Naive B cell (primary cell): Measurements from ENCODE around the gene MTMR11. TPM values are rescaled to one million over a fixed set of nuclear protein-coding genes. Genes with fewer than 3 reads are reported as not detected.

Experiments used
- ATAC-seq, 2 donors: fragments of 150-1000 bp; cut with Tn5 transposase; 2 replicates each; pipeline ENCODE4 v1.10.0; 2021; ENCODE audit warnings: low read depth in 2 of 2, mild to moderate bottlenecking in 2 of 2, moderate library complexity in 2 of 2
- DNase-seq: peaks from one replicate; pipeline ENCODE4 v3.0.0; 2022
- H3K27ac Mint-ChIP-seq, 6 donors: one replicate each; pipeline ENCODE4 v1.8.0; 2020 to 2022; ENCODE audit warnings: mild to moderate bottlenecking in 6 of 6, mixed read lengths in 6 of 6, moderate library complexity in 5 of 6, inconsistent platforms in 2 of 6
- H3K27me3 Mint-ChIP-seq, 3 donors: one replicate each; pipeline ENCODE4 v1.8.0; 2021 to 2022; ENCODE audit warnings: mixed read lengths in 3 of 3, mild to moderate bottlenecking in 1 of 3
- H3K36me3 Mint-ChIP-seq, 2 donors: one replicate each; pipeline ENCODE4 v1.8.0; 2020 to 2022; ENCODE audit warnings: mixed read lengths in 2 of 2, inconsistent platforms in 1 of 2, mild to moderate bottlenecking in 1 of 2
- H3K4me1 Mint-ChIP-seq, 3 donors: one replicate each; pipeline ENCODE4 v1.8.0; 2020 to 2022; ENCODE audit warnings: mixed read lengths in 3 of 3, inconsistent platforms in 1 of 3, mild to moderate bottlenecking in 1 of 3, moderate library complexity in 1 of 3
- H3K4me3 Mint-ChIP-seq, 8 donors: one replicate each; pipeline ENCODE4 v1.8.0; 2020 to 2022; ENCODE audit warnings: mild to moderate bottlenecking in 8 of 8, mixed read lengths in 8 of 8, moderate library complexity in 8 of 8, inconsistent platforms in 2 of 8
- H3K9me3 Mint-ChIP-seq, 7 donors: one replicate each; pipeline ENCODE4 v1.8.0; 2020 to 2022; ENCODE audit warnings: mixed read lengths in 7 of 7, mild to moderate bottlenecking in 5 of 7, inconsistent platforms in 2 of 7, moderate library complexity in 1 of 7
- polyA plus RNA-seq, 6 donors: library from polyadenylated mRNA; unstranded; fragments of 300-500 nt; fragmentation: Illumina TruSeq; gene quantifications; one replicate each; pipeline ENCODE4 v1.2.3, GENCODE V29; 2021; ENCODE audit warnings: low read depth in 6 of 6

MTMR11 gene
- polyA plus RNA-seq, 6 donors from 2014 or later: 0.45 TPM; not detected in 5

- H3K4me1 Mint-ChIP-seq: peaks cover 14 to 26% (median 21%) of the 10 kb centered on the region in 3 donors
- H3K4me3 Mint-ChIP-seq: peak overlapping the region in 1 of 8 donors; percentile 71
- peaks cover 6 to 23% of the 10 kb centered on the region in 2 donors for H3K36me3 Mint-ChIP-seq
- ATAC-seq: no peak
- peaks cover 0 to 13% (median 0%) of the 10 kb centered on the region in 7 donors for H3K9me3 Mint-ChIP-seq
- H3K27ac Mint-ChIP-seq: peak overlapping the region in 3 of 6 donors; percentile 40 to 84 (median 72)
- no peak for DNase-seq
- peaks cover 33 to 51% (median 41%) of the 10 kb centered on the region in 3 donors for H3K27me3 Mint-ChIP-seq
Observed at GRCh38 chr1:149931212-149931790, 5.4 kb downstream of the MTMR11 start.

DNA sequence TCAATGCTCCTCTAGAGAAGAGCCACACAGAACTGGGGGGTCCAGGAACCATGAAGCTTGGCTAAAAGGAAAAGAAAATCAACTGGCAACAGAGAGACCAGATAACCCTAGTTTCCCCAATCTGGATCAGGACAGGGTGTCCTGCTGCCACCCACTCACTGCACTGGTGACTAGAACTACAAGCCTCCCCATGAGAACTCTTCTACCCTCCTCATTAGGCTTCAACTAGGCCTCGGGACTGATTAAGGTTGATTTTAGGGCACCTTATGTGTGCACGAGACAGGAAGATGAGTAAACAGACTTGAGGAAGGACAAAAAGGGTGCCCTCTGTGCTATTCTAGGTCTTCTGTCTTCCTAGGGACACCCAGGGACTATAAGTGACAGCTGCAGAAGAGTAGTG, 6.8 kb downstream of the MTMR11 start:
- H3K4me3 Mint-ChIP-seq: peak overlapping the region in 1 of 8 donors; percentile 61
- ATAC-seq (no peak), DNase-seq (no peak)
- H3K9me3 Mint-ChIP-seq: peaks cover 0 to 13% (median 0%) of the 10 kb centered on the region in 7 donors
- peak overlapping the region in 1 of 6 donors; percentile 47 for H3K27ac Mint-ChIP-seq
- H3K4me1 Mint-ChIP-seq: peaks cover 28 to 36% (median 35%) of the 10 kb centered on the region in 3 donors
- H3K36me3 Mint-ChIP-seq: peaks cover 13 to 38% of the 10 kb centered on the region in 2 donors
- H3K27me3 Mint-ChIP-seq: peaks cover 26 to 40% (median 30%) of the 10 kb centered on the region in 3 donors

- ATAC-seq (no peak), DNase-seq (no peak)
- H3K4me3 Mint-ChIP-seq: peak overlapping the region; percentile 88 to 98 (median 97)
- peaks cover 16 to 26% (median 19%) of the 10 kb centered on the region in 3 donors for H3K27me3 Mint-ChIP-seq
- peaks cover 25 to 53% of the 10 kb centered on the region in 2 donors for H3K36me3 Mint-ChIP-seq
- peaks cover 39 to 46% (median 40%) of the 10 kb centered on the region in 3 donors for H3K4me1 Mint-ChIP-seq
- peak overlapping the region; percentile 90 to 99 (median 98) for H3K27ac Mint-ChIP-seq
- peaks cover 0 to 13% (median 0%) of the 10 kb centered on the region in 7 donors for H3K9me3 Mint-ChIP-seq
Observed at GRCh38 chr1:149928401-149928724, 8.3 kb downstream of the MTMR11 start.

DNA sequence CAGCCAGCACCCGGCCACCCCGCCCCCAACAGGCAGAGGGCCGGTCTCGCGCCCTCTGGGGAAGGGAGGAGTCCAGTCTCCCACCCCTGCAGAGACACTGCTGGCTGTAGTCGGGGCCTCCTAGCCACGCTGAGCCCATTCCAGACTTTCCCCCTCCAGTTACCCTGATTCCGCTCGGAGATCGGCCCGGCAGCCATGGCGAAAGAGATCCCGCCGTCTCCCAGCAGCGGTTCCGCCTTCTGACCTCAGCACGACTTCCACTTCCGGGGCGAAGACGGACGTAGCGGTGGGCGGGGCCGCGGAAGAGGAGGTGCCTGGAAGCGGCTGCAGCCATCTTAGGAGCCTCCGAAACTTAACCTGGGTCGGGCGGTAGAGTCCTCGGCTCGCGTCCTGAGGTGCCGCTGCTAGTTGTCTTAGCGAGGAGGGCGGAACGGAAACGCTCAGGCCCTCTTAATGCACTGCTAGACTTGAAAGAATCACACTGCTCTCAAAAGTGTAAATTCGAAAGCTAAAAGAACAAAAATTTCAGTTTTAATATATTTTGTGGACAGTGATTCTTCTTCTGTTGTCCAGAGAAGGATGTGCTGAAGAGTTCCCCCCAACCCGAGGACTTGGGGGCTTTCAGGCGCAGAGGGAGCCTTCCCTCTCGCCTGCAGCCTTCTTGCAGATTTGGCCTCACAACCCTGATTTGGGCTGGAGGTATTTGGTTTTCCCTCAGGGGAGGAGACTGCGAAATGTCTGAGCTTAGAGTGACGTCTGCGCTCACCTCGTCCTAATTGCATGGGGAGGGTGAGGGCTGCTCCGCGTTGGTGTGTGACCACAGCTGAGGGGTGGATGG, 8.9 kb downstream of the MTMR11 start, which contains the start of gene SF3B4:
SF3B4 (minus strand) TSS at position 241 of the 838 bp plus-strand sequence; CDS start at position 197, 44 bp downstream.
- H3K27ac Mint-ChIP-seq: peak within 1 kb of the TSS; percentile 90 to 99 (median 98)
- H3K27me3 Mint-ChIP-seq: peaks cover 15 to 22% (median 16%) of the 10 kb centered on the region in 3 donors
- ATAC-seq: peak; percentile 95 to 96
- peaks cover 39 to 49% (median 40%) of the 10 kb centered on the region in 3 donors for H3K4me1 Mint-ChIP-seq
- DNase-seq: peak; percentile 93
- peaks cover 0 to 13% (median 0%) of the 10 kb centered on the region in 7 donors for H3K9me3 Mint-ChIP-seq
- peak within 1 kb of the TSS; percentile 88 to 98 (median 97) for H3K4me3 Mint-ChIP-seq
- H3K36me3 Mint-ChIP-seq: peaks cover 30 to 59% of the 10 kb centered on the region in 2 donors

- no peak for DNase-seq
Observed at GRCh38 chr1:149927056-149927562, 9.6 kb downstream of the MTMR11 start.

DNA sequence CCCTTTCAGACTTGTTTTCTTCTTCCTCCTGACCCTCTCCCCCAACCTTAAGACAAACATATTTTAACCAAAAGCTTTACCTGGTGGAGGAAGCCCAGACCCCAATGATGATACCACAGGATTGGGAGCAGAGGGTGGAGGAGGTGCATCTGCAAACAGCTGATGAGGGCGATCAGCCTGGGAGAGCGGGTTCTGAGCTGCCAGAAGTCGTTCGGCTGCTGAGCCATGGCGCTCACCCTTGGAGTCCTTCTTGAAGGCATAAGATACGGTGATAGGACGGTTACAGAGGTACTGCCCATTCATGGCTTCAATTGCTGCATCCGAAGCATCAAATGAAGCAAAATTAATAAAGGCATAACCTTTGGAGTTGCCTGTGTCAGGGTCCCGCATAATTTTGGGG, 10.4 kb downstream of the MTMR11 start:
- Mint-ChIP-seq H3K36me3 (peaks cover 24 to 53% of the 10 kb centered on the region in 2 donors), H3K27ac (peak overlapping the region in 3 of 6 donors; percentile 17 to 91 (median 20)), H3K9me3 (peaks cover 0 to 2% (median 0%) of the 10 kb centered on the region in 7 donors), H3K27me3 (peaks cover 4 to 10% (median 5%) of the 10 kb centered on the region in 3 donors), H3K4me1 (peaks cover 39 to 40% (median 40%) of the 10 kb centered on the region in 3 donors), H3K4me3 (peak overlapping the region; percentile 41 to 98 (median 96))
- no peak for DNase-seq
- ATAC-seq: no peak

More at GRCh38 chr1:149927056-149927562, 9.6 kb downstream of the MTMR11 start:
- ATAC-seq: no peak
- H3K4me1 Mint-ChIP-seq: peaks cover 39 to 48% (median 40%) of the 10 kb centered on the region in 3 donors
- peaks cover 0 to 11% (median 0%) of the 10 kb centered on the region in 7 donors for H3K9me3 Mint-ChIP-seq
- H3K36me3 Mint-ChIP-seq: peaks cover 29 to 61% of the 10 kb centered on the region in 2 donors
- peak overlapping the region; percentile 88 to 98 (median 97) for H3K4me3 Mint-ChIP-seq
- peaks cover 12 to 18% (median 12%) of the 10 kb centered on the region in 3 donors for H3K27me3 Mint-ChIP-seq
- H3K27ac Mint-ChIP-seq: peak overlapping the region; percentile 80 to 99 (median 98)

DNA sequence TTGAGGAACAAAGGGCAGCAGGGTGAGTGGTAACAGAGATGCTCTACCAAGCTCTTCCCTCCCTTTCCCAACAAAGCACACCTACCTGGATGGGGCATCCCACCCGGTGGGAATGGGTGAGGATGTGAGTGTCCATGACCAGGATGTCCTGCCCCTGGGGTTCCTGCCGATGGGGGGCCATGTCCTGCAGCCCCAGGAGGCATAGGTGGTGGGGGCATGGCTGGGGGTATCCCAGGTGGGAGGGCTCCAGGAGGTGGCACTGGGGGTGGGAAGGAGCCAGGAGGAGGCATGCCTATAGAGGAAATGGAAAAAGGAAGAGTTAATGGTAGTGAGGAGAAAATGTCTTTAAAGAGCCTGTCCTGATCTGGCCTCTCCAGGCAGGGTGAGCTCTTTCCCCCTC, 10.9 kb downstream of the MTMR11 start:
- peaks cover 39 to 40% (median 40%) of the 10 kb centered on the region in 3 donors for H3K4me1 Mint-ChIP-seq
- DNase-seq (no peak), ATAC-seq (no peak)
- no peaks in the 10 kb centered on the region for H3K9me3 Mint-ChIP-seq
- peaks cover 24 to 47% of the 10 kb centered on the region in 2 donors for H3K36me3 Mint-ChIP-seq
- peak overlapping the region; percentile 41 to 98 (median 96) for H3K4me3 Mint-ChIP-seq
- peak overlapping the region in 4 of 6 donors; percentile 17 to 91 (median 29) for H3K27ac Mint-ChIP-seq
- H3K27me3 Mint-ChIP-seq: peaks cover 3 to 4% (median 4%) of the 10 kb centered on the region in 3 donors

DNA sequence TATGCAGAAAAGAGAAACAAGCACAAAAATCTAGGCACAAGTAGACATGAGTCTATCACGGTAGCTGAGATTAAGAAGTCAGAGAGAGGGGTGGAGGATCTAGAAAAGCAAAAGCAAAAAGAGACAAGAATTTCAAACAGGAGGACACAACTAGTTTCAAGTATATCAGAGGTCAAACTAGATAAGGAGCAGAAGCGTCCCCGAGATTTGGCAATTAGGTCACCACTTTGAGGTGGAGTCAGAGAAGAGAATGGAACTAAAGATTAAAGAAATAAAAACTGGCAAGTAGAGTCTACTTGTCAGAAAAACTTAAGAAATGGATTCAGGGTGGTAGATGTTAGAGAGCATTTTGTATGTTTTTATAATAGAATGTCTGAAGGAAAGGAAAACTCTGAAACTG, 11.3 kb downstream of the MTMR11 start:
- Mint-ChIP-seq H3K27ac (peak overlapping the region in 4 of 6 donors; percentile 17 to 94 (median 60)), H3K27me3 (peaks cover 0 to under 1% (median under 1%) of the 10 kb centered on the region in 3 donors), H3K4me1 (peaks cover 39 to 40% (median 40%) of the 10 kb centered on the region in 3 donors), H3K36me3 (peaks cover 24 to 43% of the 10 kb centered on the region in 2 donors), H3K9me3 (no peaks in the 10 kb centered on the region), H3K4me3 (peak overlapping the region in 7 of 8 donors; percentile 1 to 98 (median 88))
- no peak for ATAC-seq
- DNase-seq: no peak

GRCh38 chr1:149923626-149924025, 13.1 kb downstream of the MTMR11 start:
- DNase-seq: no peak
- Mint-ChIP-seq H3K27me3 (peaks cover 3 to 10% (median 4%) of the 10 kb centered on the region in 3 donors), H3K4me3 (peak overlapping the region in 2 of 8 donors; percentile 20 to 75), H3K27ac (peak overlapping the region in 1 of 6 donors; percentile 4), H3K4me1 (peaks cover 40 to 41% (median 41%) of the 10 kb centered on the region in 3 donors), H3K9me3 (no peaks in the 10 kb centered on the region), H3K36me3 (peaks cover 24 to 43% of the 10 kb centered on the region in 2 donors)
- ATAC-seq: no peak

DNA sequence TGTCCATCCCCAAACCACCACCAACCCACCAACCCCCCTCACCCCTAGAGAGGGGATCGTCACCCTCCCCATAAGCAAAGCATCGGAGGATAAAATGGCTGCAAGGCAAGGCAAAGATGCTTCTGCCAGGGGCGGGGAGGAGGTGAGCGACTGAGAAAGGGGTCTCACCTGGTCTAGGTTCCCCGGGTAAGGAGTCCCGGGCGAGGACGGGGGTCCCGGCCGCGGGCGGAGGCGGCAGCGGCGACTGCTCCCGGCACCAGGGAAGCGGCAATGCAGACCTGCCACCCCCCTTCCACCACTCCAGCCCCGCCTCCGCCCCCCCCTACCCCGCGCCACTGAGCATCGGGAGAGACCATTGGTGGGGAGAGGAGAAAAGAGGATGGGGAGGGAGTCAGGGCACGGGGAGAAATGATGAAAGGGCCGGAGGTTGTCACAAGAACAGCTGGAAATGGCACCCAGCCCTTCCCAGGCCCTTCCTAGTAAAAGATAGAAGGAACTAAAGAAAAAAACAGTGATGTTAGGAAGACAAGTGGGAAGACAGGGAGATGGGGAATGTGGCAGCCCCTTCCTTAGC, 19.0 kb downstream of the MTMR11 start, which contains the start of gene SV2A:
SV2A (minus strand) TSS at position 274 of the 574 bp plus-strand sequence. CDS start 4,004 bp downstream, outside the sequence.
- DNase-seq (no peak), ATAC-seq (peak in 1 of 2 donors; percentile 18)
- H3K9me3 Mint-ChIP-seq: peaks cover 0 to 2% (median 0%) of the 10 kb centered on the region in 7 donors
- H3K27ac Mint-ChIP-seq: peak within 1 kb of the TSS in 3 of 6 donors; percentile 7 to 34 (median 15)
- peaks cover 25 to 37% (median 31%) of the 10 kb centered on the region in 3 donors for H3K27me3 Mint-ChIP-seq
- H3K4me3 Mint-ChIP-seq: peak within 1 kb of the TSS; percentile 39 to 87 (median 72)
- H3K4me1 Mint-ChIP-seq: peaks cover 24 to 29% (median 26%) of the 10 kb centered on the region in 3 donors
- peaks cover 0 to 5% of the 10 kb centered on the region in 2 donors for H3K36me3 Mint-ChIP-seq

DNA sequence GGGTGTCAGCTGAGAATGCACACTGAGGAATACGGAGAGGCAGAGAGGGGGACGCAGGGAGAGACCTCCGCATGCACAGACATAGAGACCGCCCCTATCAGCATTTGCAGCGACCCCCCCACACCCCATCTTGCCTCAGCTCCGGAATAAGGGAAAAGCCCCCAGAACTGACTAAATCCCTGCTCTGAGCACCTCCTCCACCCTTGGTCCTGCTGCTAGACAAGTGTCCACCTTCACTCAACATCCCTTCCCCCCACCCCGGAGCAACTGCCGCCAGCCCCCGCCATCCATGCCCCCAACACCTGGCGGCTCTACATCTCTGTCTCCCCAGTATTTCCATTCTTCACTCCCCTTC, 19.8 kb downstream of the MTMR11 start:
- Mint-ChIP-seq H3K36me3 (no peaks in the 10 kb centered on the region), H3K27ac (peak overlapping the region in 3 of 6 donors; percentile 7 to 34 (median 15)), H3K9me3 (peaks cover 0 to 2% (median 0%) of the 10 kb centered on the region in 7 donors), H3K27me3 (peaks cover 25 to 37% (median 37%) of the 10 kb centered on the region in 3 donors), H3K4me1 (peaks cover 24 to 29% (median 26%) of the 10 kb centered on the region in 3 donors), H3K4me3 (peak overlapping the region in 6 of 8 donors; percentile 59 to 87 (median 72))
- peak in 1 of 2 donors; percentile 32 for ATAC-seq
- DNase-seq: no peak

DNA sequence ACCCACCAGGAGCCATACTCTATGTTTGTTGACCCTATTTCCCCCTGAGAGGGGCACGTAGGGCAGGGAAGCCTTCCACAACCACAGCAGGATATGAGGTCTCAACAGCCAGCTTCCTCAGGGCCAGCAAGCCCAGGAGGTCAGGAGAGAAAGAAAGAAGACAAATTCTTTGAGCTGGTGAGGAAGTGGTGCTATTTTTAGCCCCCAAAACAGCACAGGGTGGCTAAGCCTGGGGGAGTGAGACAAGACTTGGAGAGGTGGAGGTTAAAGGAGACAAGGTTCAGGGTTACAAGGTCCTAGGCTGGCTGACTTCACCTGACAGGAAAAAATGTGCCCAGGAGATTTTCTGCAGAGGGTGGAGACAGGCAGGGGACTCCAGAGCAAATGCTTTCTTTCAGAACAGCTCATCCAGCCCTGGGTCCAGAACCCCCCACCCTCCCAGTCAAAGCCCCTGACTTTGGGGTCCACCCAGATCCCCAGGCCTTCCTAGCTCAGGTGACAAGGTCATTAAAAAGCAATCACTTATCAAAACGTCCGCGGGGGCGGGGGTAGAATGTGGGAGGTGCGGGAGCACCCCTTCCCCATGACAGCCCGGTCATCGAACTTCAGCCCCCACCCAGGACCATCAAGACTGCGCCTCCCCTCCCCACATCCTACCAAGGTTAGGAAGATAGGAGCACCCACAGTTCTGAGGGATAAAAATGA, 20.3 kb downstream of the MTMR11 start:
- H3K9me3 Mint-ChIP-seq: peaks cover 0 to 2% (median 0%) of the 10 kb centered on the region in 7 donors
- H3K27me3 Mint-ChIP-seq: peaks cover 25 to 38% (median 37%) of the 10 kb centered on the region in 3 donors
- DNase-seq: no peak
- H3K4me3 Mint-ChIP-seq: peak overlapping the region in 7 of 8 donors; percentile 44 to 87 (median 60)
- ATAC-seq: peak; percentile 16 to 35
- peaks cover 24 to 29% (median 26%) of the 10 kb centered on the region in 3 donors for H3K4me1 Mint-ChIP-seq
- no peaks in the 10 kb centered on the region for H3K36me3 Mint-ChIP-seq
- peak overlapping the region in 3 of 6 donors; percentile 36 to 80 (median 57) for H3K27ac Mint-ChIP-seq
